Epithelial cell of proximal tubule (primary cell): ENCODE data around the gene ELOVL7. TPM values are rescaled to one million over a fixed set of nuclear protein-coding genes. Genes with fewer than 3 reads are reported as not detected.
"Not testable (repeated sequence)": the region's sequence is repeated elsewhere in the genome, so short reads cannot be mapped to it uniquely, and the experiment has no call there.

ENCODE experiments used
- DNase-seq: peaks from one replicate; pipeline ENCODE4 v3.0.0-alpha.2; 2011; ENCODE audit warnings: low read depth
- H3K4me3 ChIP-seq: 2 replicates; pipeline ENCODE4 v1.5.1; 2011; ENCODE audit warnings: low read depth, mild to moderate bottlenecking, low read length
- CTCF ChIP-seq: conservative IDR thresholded peaks from 2 replicates; pipeline ENCODE4 v1.5.1; 2012; ENCODE audit warnings: low read depth, mild to moderate bottlenecking, low read length
- total RNA-seq: library from RNA; depleted of rRNA; stranded (reverse); fragments of >200 nt; gene quantifications from 2 replicates; pipeline ENCODE4 v1.2.3, GENCODE V29; 2015

The ELOVL7 gene
- total RNA-seq, 1 donor from 2014 or later, result 6.3 TPM

- H3K4me3 ChIP-seq, result no peak overlapping the region
- no peak for TF ChIP-seq CTCF
- no peak for DNase-seq
These were observed 22.4 kb downstream of the ELOVL7 start for GRCh38 chr5:60821488-60822284.

- no peak for DNase-seq
- no peak overlapping the region for H3K4me3 ChIP-seq
- no peak for TF ChIP-seq CTCF
These were observed 23.2 kb downstream of the ELOVL7 start for GRCh38 chr5:60820593-60821487.

- DNase-seq, result not testable (repeated sequence)
- H3K4me3 ChIP-seq, result peak overlapping the region; percentile 6
These were observed 27.9 kb downstream of the ELOVL7 start for GRCh38 chr5:60816138-60816537.

GRCh38 chr5:60814498-60814897 lies 29.6 kb downstream of the ELOVL7 start:
- DNase-seq, result no peak
- TF ChIP-seq CTCF, result no peak
- no peak overlapping the region for H3K4me3 ChIP-seq

GRCh38 chr5:60812426-60812825 lies 31.6 kb downstream of the ELOVL7 start:
- TF ChIP-seq CTCF, result no peak
- no peak for DNase-seq

GRCh38 chr5:60811105-60811504 lies 33.0 kb downstream of the ELOVL7 start:
- no peak for DNase-seq
- TF ChIP-seq CTCF, result no peak
- no peak overlapping the region for H3K4me3 ChIP-seq

More at GRCh38 chr5:60812426-60812825, 31.6 kb downstream of the ELOVL7 start:
- H3K4me3 ChIP-seq, result no peak overlapping the region

GRCh38 chr5:60810438-60811085 lies 33.5 kb downstream of the ELOVL7 start:
- DNase-seq, result peak; percentile 86
- H3K4me3 ChIP-seq, result no peak overlapping the region
- TF ChIP-seq CTCF, result no peak
